ENCODE measurements around the gene ITPRID2. TPM values are rescaled to one million over a fixed set of nuclear protein-coding genes. Genes with fewer than 3 reads are reported as not detected.

Gene ITPRID2
- total RNA-seq, 1 experiment from 2014 or later, result 1,605 TPM

- Histone ChIP-seq H3K9me2 (ENCODE audit: insufficient read depth) (no peaks in the 10 kb centered on the region), H3K4me1 (ENCODE audit: control insufficient read depth in 1 of 2, insufficient read depth in 2 of 2, low read length in 2 of 2) (no peaks in the 10 kb centered on the region), H3K27ac (ENCODE audit: low read depth, low read length) (no peak overlapping the region), H3K4me2 (ENCODE audit: low read length) (no peak overlapping the region), H3K9me3 (ENCODE audit: control insufficient read depth in 1 of 2, insufficient read depth in 1 of 2, low read depth in 1 of 2, low read length in 2 of 2) (no peaks in the 10 kb centered on the region), H3K36me3 (ENCODE audit: control insufficient read depth in 1 of 2, insufficient read depth in 2 of 2, low read length in 2 of 2) (no peaks in the 10 kb centered on the region), H3K79me2 (ENCODE audit: insufficient read depth, low read length) (peaks cover 12% of the 10 kb centered on the region), H4K20me1 (ENCODE audit: insufficient read depth) (no peaks in the 10 kb centered on the region), H2AFZ (ENCODE audit: low read depth, low read length, poor library complexity, severe bottlenecking) (no peak overlapping the region), H3K27me3 (ENCODE audit: insufficient read depth, low read length) (no peaks in the 10 kb centered on the region), H3K4me3 (replicated peaks in 1 of 2; ENCODE audit: low read depth in 1 of 2, low read length in 2 of 2) (no peak overlapping the region), H3K9ac (ENCODE audit: low read length) (no peak overlapping the region)
- ChIA-PET RAD21 (ENCODE audit: low non-redundant PET in 1 of 2, low total read pairs in 2 of 2, uncharacterized antibody in 2 of 2, unreplicated experiment in 2 of 2) (no interaction called here), CTCF (no interaction called here), POLR2A (no interaction called here)
- TF ChIP-seq ZBTB33 (IDR thresholded peaks at IDR 0.05; ENCODE audit: extremely low read depth, insufficient replicate concordance, low read length) (no peak), MAX (IDR thresholded peaks at IDR 0.05) (no peak), EZH2 (IDR thresholded peaks at IDR 0.05) (no peak), EZH2phosphoT487 (IDR thresholded peaks at IDR 0.05; ENCODE audit: borderline replicate concordance) (no peak), REST (IDR thresholded peaks at IDR 0.05; ENCODE audit: low read depth) (no peak)
- BruUV-seq (replicated peaks), result no TSS peak
- ATAC-seq, result no peak
- no peak for DNase-seq (ENCODE audit: low read depth, low spot score)
- intact Hi-C loops (cut with micrococcal nuclease), result no loop called here
Observed at GRCh38 chr2:181971032-181971431, 79.5 kb downstream of the ITPRID2 start.
